HG03575 (cell line): Measurements from ENCODE around the gene GANAB.
"Not testable (repeated sequence)": the region's sequence is repeated elsewhere in the genome, so short reads cannot be mapped to it uniquely, and the experiment has no call there.

Experiments used
- ATAC-seq: cut with Tn5 transposase; IDR thresholded peaks from one replicate; pipeline ENCODE4 v1.9.1; 2021; ENCODE audit not compliant: unreplicated experiment, insufficient number of reproducible peaks, low FRiP score; ENCODE audit errors: extremely low read depth

GANAB gene

DNA sequence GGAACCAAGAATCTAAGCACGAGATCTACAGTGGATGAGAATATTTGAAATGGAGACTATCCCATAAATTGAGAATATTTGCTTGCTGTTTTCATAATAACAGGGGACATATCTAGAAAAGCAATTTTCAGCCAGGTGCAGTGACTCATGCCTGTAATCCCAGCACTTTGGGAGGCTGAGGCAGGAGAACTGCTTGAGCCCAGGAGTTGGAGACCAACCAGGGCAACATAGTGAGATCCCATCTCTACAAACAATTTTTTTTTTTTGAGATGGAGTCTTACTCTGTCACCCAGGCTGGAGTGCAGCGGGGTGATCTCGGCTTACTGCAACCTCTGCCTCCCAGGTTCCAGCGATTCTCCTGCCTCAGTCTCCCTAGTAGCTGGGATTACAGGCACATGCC, 64.7 kb downstream of the GANAB start:
- not testable (repeated sequence) for ATAC-seq

- ATAC-seq, result no peak
Measured at GRCh38 chr11:62580959-62581715, 65.3 kb downstream of the GANAB start.

GRCh38 chr11:62579252-62579651, 67.2 kb downstream of the GANAB start:
- ATAC-seq, result no peak

DNA sequence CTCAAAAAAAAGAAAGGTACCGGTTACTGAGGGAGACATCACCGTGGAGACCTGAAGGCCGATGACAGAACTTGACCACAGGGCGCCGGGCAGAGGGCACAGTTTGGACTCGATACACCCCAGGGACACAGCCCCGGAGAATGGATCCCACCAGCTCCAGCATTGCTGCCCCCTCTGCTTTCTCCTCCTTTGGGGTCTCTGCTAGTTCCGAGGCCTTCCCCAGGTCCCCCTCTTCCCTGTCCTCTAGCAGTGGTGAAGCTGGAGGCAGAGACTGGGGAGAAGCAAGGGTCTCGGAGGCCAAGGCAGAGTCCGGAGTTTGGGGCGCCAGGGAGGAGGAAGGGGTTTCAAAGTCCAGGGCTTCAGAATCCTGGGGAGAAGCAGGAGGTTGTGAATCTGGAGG, 67.9 kb downstream of the GANAB start:
- ATAC-seq, result no peak

DNA sequence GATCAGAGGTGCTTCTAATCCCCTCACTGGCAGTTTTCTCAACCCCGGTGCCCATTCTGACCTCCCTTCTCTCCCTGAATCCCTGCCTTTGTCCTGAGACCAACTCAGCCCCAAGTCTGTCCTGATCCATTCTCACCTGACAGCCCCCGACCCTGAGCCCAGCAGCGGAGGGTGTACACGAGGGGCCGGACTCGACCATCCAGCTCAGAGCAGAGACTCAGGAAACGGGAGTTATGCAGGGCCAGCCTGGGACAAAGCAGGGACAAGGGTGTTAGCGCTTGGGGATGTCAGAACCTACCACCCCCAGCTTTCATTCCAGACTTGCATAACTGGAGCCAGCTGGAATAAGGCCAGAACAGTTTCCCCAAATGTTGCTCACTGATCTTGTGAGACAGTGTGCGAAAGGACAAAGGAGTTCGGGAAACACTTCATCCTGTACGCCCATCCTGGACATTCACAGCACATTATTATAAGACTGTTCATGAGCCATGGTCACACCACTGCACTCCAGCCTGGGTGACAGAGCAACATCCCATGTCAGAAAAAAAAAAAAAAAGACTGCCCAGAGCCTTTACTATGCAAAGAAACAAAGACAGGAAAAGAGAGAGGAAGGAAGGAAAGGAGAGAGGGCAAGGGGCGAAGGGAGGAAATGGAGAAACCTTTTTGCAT, 69.2 kb downstream of the GANAB start:
- no peak for ATAC-seq

- ATAC-seq, result no peak
Measured at GRCh38 chr11:62575837-62576236, 70.6 kb downstream of the GANAB start.

GRCh38 chr11:62575156-62575555, 71.3 kb downstream of the GANAB start:
- ATAC-seq, result no peak
